Measurements from ENCODE around the gene GPC5. TPM values are rescaled to one million over a fixed set of nuclear protein-coding genes. Genes with fewer than 3 reads are reported as not detected.
"Not testable (repeated sequence)": the region's sequence is repeated elsewhere in the genome, so short reads cannot be mapped to it uniquely, and the experiment has no call there.

The GPC5 gene
- total RNA-seq, 1 experiment from 2014 or later: not detected

- DNase-seq (ENCODE audit: low read depth): no peak
Observed at GRCh38 chr13:91773591-91774227, 375.3 kb downstream of the GPC5 start.

- DNase-seq (ENCODE audit: low read depth): no peak
Observed at GRCh38 chr13:91774397-91774796, 376.0 kb downstream of the GPC5 start.

GRCh38 chr13:91776611-91777193 is 378.3 kb downstream of the GPC5 start:
- no peak for DNase-seq (ENCODE audit: low read depth)

- no peak for DNase-seq (ENCODE audit: low read depth)
Observed at GRCh38 chr13:91778123-91778522, 379.7 kb downstream of the GPC5 start.

DNA sequence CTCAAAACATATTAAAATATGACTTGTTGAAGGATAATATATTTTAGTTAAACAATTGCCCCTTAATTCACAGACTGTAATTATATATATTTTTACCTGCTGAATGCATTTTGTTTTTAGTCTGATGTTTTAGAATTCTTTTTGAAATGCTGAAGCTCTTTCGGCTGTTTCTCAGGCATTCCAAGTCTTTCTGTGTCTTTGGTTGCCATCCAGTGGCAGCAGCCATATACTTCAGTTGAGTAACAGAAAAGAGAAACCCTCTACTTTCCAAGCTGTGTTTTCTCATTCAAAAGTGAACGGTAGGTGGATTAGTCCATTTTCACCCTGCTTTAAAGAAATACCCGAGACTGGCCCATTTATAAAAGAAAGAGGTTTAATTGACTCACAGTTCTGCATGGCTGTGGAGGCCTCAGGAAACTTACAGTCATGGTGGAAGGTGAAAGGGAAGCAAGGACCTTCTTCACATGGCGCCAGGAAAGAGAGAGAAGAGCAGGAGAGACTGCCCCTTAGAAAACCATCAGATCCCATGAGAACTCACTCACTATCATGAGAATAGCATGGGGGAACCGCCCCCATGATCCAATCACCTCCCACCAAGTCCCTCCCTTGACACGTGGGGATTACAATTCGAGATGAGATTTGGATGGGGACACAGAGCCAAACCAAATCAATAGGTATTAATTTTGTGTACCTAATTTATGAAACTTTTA is 383.7 kb downstream of the GPC5 start:
- DNase-seq (ENCODE audit: low read depth): peak; percentile 1

DNA sequence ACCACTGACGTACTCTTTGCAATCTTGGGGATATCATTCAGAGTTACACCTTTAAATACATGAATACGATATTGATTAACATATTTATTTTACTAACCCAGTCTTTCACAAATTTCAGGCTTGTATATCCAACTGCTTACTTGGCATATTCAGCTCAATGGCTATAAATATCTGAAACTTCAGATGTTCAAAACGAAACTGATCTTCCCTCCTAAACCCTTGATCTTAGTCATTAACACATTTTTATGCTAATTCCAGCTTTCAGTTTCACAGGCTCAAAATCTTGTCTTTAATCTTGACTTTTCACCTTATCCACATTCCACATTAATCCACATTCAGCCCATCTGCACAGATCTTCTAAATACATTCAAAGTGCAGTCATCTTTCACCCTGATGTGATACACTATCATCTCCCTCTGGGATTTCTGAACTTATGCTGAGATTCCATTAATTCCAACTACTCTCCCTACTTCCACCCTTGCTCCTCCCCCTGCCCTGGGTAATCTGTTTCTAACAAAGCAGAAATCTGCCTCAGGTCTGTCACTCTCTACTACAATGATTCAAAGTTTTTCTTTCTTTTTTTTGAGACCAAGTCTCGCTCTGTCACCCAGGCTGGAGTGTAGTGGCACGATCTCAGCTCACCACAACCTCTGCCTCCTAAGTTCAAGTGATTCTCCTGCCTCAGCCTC is 387.2 kb downstream of the GPC5 start:
- no peak for DNase-seq (ENCODE audit: low read depth)

GRCh38 chr13:91792054-91792453 is 393.6 kb downstream of the GPC5 start:
- no peak for DNase-seq (ENCODE audit: low read depth)

- no peak for DNase-seq (ENCODE audit: low read depth)
Observed at GRCh38 chr13:91797567-91797966, 399.1 kb downstream of the GPC5 start.

DNA sequence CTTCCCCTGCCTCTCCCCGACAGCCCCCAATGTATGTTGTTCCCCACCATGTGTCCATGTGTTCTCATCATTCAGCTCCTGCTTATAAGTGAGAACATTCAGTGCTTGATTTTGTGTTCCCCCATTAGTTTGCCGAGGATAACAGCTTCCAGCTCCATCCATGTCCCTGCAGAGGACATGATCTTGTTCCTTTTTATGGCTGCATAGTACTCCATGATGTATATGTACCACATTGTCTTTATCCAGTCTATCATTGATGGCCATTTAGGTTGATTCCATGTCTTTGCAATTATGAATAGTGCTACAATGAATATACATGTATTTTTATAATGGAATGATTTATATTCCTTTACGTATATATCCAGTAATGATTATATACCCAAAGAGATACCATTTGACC is 399.9 kb downstream of the GPC5 start:
- not testable (repeated sequence) for DNase-seq (ENCODE audit: low read depth)

- DNase-seq (ENCODE audit: low read depth): not testable (repeated sequence)
Observed at GRCh38 chr13:91801772-91802171, 403.4 kb downstream of the GPC5 start.

DNA sequence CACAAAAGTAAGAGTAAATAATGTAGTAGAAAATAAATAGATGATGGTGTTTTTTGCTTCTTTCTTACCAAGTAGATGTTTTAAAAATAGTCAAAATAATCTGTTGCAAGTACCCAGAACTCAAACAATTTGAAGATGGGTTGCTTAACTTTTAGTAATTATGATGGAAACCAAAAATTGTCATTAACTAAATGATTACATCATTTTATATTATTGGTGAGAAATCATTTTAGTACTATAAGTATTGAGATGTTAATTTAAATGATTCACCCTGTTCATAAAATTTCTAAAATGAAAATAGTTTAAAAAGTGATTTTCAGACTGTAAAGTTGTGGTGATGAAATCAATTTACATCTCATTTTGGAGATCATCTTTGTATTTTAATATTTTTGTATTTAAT is 404.5 kb downstream of the GPC5 start:
- no peak for DNase-seq (ENCODE audit: low read depth)

DNA sequence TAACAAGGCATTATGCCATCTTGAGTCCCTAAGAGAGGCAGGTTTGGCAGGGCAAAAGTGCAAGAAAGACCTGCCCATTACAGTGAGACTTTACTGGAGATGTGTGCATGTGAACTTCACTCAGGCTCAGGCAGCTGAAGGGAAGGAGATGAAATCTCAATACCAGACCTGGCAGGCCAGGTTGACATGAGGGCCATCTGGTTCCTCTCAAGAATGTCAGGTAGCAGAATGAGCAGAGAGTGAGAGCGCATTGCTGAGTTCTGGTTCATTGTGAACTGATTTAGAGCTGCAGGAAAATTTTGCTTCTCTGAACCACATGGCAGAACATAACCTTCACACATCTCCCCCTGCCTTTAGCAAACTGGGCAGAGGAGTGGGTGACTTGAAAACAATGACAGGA is 406.3 kb downstream of the GPC5 start:
- DNase-seq (ENCODE audit: low read depth): no peak

DNA sequence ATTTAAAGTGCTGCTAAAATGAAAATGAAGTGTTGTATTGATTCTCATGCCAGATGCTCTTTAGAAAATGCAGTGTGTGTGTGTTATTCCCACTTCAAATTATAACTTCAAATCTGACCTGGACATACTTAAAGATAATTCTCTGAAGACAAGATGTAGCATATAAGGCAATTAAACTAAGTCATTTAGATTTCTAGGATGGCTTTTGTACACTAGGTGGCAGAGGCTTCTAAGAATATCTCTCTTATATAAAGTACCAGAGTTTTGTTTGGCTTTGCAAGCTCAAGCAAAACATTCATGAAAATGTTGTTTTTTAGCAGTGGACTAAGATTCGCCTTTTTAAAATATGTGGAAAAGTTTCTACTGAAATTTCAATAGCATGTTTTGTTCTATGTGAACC is 407.2 kb downstream of the GPC5 start:
- no peak for DNase-seq (ENCODE audit: low read depth)

GRCh38 chr13:91809161-91809560 is 410.7 kb downstream of the GPC5 start:
- no peak for DNase-seq (ENCODE audit: low read depth)

DNA sequence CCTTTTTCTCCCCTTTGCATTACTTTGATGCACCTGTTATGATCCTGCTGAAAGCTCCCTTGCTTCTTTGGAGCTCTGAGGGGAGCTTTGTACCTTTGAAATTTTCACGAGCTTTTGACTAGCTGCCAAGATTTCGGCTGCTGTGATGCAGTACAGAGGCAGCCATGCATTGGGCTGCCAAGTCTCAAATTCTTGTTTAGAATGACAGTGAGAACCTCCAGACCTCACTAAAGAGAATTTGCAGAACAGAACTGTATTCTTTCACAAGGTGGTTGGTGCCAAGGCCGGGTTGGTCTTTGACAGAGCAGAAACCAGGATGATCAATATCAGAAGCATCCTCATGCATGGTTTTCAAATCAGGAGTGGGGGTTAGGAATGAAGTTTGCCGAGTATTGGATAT is 414.8 kb downstream of the GPC5 start:
- DNase-seq (ENCODE audit: low read depth): no peak

DNA sequence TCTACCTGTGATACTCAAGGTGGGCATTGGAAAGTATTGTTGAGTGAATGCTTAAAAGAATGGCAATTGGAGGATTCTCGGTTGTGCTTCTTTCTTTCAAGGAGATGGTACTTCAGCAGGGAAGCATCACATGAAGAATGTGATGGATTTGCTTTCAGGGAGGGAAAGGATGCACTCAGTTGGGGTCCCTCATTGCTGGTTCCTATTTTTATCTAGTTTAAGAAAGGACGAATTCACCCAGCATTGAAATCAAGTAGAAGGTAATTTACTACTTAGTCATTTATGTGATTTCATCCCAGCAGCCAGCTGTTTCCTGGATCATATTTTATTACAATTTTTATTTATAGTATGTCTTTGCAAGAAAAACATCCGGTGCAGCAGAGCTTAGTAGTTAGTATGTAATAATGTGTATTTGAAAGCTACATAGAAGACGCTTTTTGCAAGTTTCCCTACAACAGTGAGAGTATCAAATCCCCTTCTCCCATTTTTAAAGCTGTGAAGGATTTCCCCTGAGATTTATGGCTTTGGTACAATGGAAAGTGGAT is 417.9 kb downstream of the GPC5 start:
- no peak for DNase-seq (ENCODE audit: low read depth)

GRCh38 chr13:91817250-91817649 is 418.8 kb downstream of the GPC5 start:
- DNase-seq (ENCODE audit: low read depth): peak; percentile 1

DNA sequence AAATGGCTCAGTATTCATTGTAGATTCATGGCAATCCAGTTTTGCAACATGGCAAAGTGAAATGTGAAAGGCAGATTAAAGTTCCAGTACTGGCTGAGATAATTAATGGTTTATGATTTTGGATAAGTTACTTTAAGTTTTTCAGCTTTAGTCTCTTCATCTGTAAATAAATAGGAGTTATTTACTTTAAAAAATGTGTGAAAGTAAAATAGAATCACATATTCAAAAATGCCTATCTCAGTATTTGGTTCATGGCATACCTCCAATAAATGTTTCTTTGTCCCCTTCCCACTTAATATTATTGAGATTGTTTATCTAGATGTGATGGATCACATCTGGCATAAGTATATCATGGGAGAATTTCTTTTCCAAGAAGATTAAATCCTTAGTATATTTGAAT is 426.0 kb downstream of the GPC5 start:
- no peak for DNase-seq (ENCODE audit: low read depth)

GRCh38 chr13:91825516-91825915 is 427.1 kb downstream of the GPC5 start:
- no peak for DNase-seq (ENCODE audit: low read depth)

DNA sequence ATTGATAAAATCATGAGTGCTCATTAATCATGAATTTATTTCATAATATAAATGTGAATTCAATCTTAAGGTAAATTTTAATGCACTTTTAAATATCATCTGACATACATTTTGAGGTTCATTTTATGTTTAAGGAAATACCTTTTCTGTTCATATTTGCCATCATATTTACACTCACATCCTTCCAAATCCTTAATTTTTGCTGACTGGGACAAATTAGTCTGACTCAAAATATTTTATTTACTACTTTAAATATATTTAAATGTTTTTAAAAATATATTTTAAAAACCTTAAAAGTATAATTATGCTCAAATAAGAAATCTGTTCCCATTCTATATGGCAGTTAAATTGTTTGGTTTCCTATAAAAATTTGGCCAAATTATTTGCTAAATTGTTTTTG is 438.1 kb downstream of the GPC5 start:
- no peak for DNase-seq (ENCODE audit: low read depth)

GRCh38 chr13:91845612-91846011 is 447.2 kb downstream of the GPC5 start:
- no peak for DNase-seq (ENCODE audit: low read depth)

GRCh38 chr13:91863699-91864098 is 465.3 kb downstream of the GPC5 start:
- DNase-seq (ENCODE audit: low read depth): no peak
